GM19324 (cell line): ENCODE measurements around the gene CCL25.

Source experiments
- ATAC-seq: cut with Tn5 transposase; IDR thresholded peaks from one replicate; pipeline ENCODE4 v1.9.1; 2021; ENCODE audit warnings: mild to moderate bottlenecking, moderate library complexity; ENCODE audit not compliant: unreplicated experiment, low FRiP score

Gene CCL25

GRCh38 chr19:8109455-8109854 is 56.9 kb downstream of the CCL25 start:
- no peak for ATAC-seq

GRCh38 chr19:8109890-8110662 is 57.5 kb downstream of the CCL25 start:
- no peak for ATAC-seq

- ATAC-seq = no peak
Measured at GRCh38 chr19:8110931-8111330, 58.4 kb downstream of the CCL25 start.

- ATAC-seq = no peak
Measured at GRCh38 chr19:8111376-8111775, 58.8 kb downstream of the CCL25 start.
